A673 (cell line): ENCODE data around the gene TMC1. TPM values are rescaled to one million over a fixed set of nuclear protein-coding genes. Genes with fewer than 3 reads are reported as not detected.
"Not testable (repeated sequence)": the region's sequence is repeated elsewhere in the genome, so short reads cannot be mapped to it uniquely, and the experiment has no call there.

Experiments used
- BruUV-seq: library from RNA; stranded (reverse); fragments of 400-500 nt; replicated peaks from 2 replicates; lab custom pipeline; 2021; lab: Mats Ljungman, UMichigan
- CTCF ChIA-PET: fragments of 300-600 bp; sonication (Branson Sonifier 250); formaldehyde crosslinking; loops from one replicate; lab custom pipeline; 2022; ENCODE audit warnings: antibody characterized with exemption; lab: Charles Lee
- POLR2A ChIA-PET: fragments of 300-600 bp; sonication (Branson Sonifier 250); formaldehyde crosslinking; loops from one replicate; lab custom pipeline; 2022; ENCODE audit warnings: antibody characterized with exemption; ENCODE audit not compliant: low non-redundant PET; lab: Charles Lee
- DNase-seq: peaks from one replicate; pipeline ENCODE4 v3.0.0-alpha.2; 2015; ENCODE audit warnings: low spot score
- H3K27ac ChIP-seq: fragments of 200-600 bp; sonication (generic); 2 replicates; pipeline ENCODE4 v1.5.1; 2016; ENCODE audit warnings: mixed run types, low read depth, mild to moderate bottlenecking, mixed read lengths, antibody characterized with exemption, low read length; ENCODE audit not compliant: poor library complexity, severe bottlenecking
- H3K27me3 ChIP-seq: fragments of 200-600 bp; sonication (generic); replicated peaks from 2 replicates; pipeline ENCODE4 v1.6.1; 2017; ENCODE audit warnings: mixed run types, low read depth, mild to moderate bottlenecking, mixed read lengths, antibody characterized with exemption, low read length; ENCODE audit not compliant: insufficient read depth, poor library complexity
- H3K36me3 ChIP-seq: fragments of 200-600 bp; sonication (generic); 2 replicates; pipeline ENCODE4 v1.6.1; 2016; ENCODE audit warnings: mixed run types, mild to moderate bottlenecking, mixed read lengths, antibody characterized with exemption, low read length; ENCODE audit not compliant: insufficient read depth, poor library complexity, severe bottlenecking
- H3K4me1 ChIP-seq: fragments of 200-600 bp; sonication (generic); 2 replicates; pipeline ENCODE4 v1.6.1; 2017; ENCODE audit warnings: mixed run types, mild to moderate bottlenecking, mixed read lengths, antibody characterized with exemption, low read length; ENCODE audit not compliant: insufficient read depth, poor library complexity, severe bottlenecking
- H3K4me3 ChIP-seq: fragments of 200-600 bp; sonication (generic); 2 replicates; pipeline ENCODE4 v1.5.1; 2016; ENCODE audit warnings: low read depth, mixed run types, mild to moderate bottlenecking, mixed read lengths, low read length; ENCODE audit not compliant: poor library complexity, severe bottlenecking
- H3K9me3 ChIP-seq: fragments of 200-600 bp; sonication (generic); 2 replicates; pipeline ENCODE4 v1.6.1; 2016; ENCODE audit warnings: mixed run types, low read depth, mild to moderate bottlenecking, mixed read lengths, antibody characterized with exemption, low read length; ENCODE audit not compliant: poor library complexity, severe bottlenecking
- CTCF ChIP-seq: fragments of 300-800, 200-600 bp; sonication (generic); conservative IDR thresholded peaks from 2 replicates; pipeline ENCODE4 v1.5.1; 2017; ENCODE audit warnings: low read depth, mild to moderate bottlenecking, antibody characterized with exemption, low read length, moderate library complexity, mixed read lengths
- EZH2 ChIP-seq: fragments of 200-600 bp; sonication (generic); IDR thresholded peaks from 2 replicates; pipeline ENCODE4 v1.6.1; 2017; ENCODE audit warnings: borderline replicate concordance, low read depth, mild to moderate bottlenecking, mixed read lengths, antibody characterized with exemption, low read length; ENCODE audit not compliant: poor library complexity, severe bottlenecking
- intact Hi-C: fragments of 100-400 bp; cut with micrococcal nuclease; formaldehyde crosslinking; loops from one replicate; pipeline ENCODE4 v1.10.0; 2022; ENCODE audit not compliant: unreplicated experiment
- total RNA-seq: library from RNA; stranded (reverse); gene quantifications from 2 replicates; pipeline ENCODE4 v1.2.3, GENCODE V29; 2021

The TMC1 gene
- total RNA-seq, 1 experiment from 2014 or later = 0.75 TPM

GRCh38 chr9:72486594-72486955 is 34.8 kb upstream of the TMC1 start:
- TF ChIP-seq CTCF (no peak), EZH2 (no peak)
- intact Hi-C loops = no loop called here
- Histone ChIP-seq H3K9me3 (no peaks in the 10 kb centered on the region), H3K27ac (no peak overlapping the region), H3K27me3 (no peaks in the 10 kb centered on the region), H3K4me3 (no peak overlapping the region), H3K4me1 (no peaks in the 10 kb centered on the region), H3K36me3 (no peaks in the 10 kb centered on the region)
- BruUV-seq = no TSS peak
- POLR2A ChIA-PET = no interaction called here
- CTCF ChIA-PET = no interaction called here
- no peak for DNase-seq

GRCh38 chr9:72487665-72488064 is 33.7 kb upstream of the TMC1 start:
- POLR2A ChIA-PET, BruUV-seq, intact Hi-C loops, H3K27ac ChIP-seq, DNase-seq, H3K4me3 ChIP-seq, CTCF ChIA-PET, H3K4me1 ChIP-seq, H3K36me3 ChIP-seq, H3K27me3 ChIP-seq, H3K9me3 ChIP-seq: not testable (repeated sequence)

GRCh38 chr9:72489986-72490385 is 31.4 kb upstream of the TMC1 start:
- ChIA-PET CTCF (no interaction called here), POLR2A (no interaction called here)
- DNase-seq = no peak
- Histone ChIP-seq H3K27me3 (no peaks in the 10 kb centered on the region), H3K9me3 (no peaks in the 10 kb centered on the region), H3K36me3 (no peaks in the 10 kb centered on the region), H3K4me3 (no peak overlapping the region), H3K4me1 (no peaks in the 10 kb centered on the region), H3K27ac (no peak overlapping the region)
- intact Hi-C loops = no loop called here
- BruUV-seq = no TSS peak
- TF ChIP-seq EZH2 = no peak
- no peak for TF ChIP-seq CTCF

GRCh38 chr9:72491242-72491641 is 30.2 kb upstream of the TMC1 start:
- Histone ChIP-seq H3K9me3 (no peaks in the 10 kb centered on the region), H3K4me1 (no peaks in the 10 kb centered on the region), H3K27me3 (no peaks in the 10 kb centered on the region), H3K27ac (no peak overlapping the region), H3K36me3 (no peaks in the 10 kb centered on the region), H3K4me3 (no peak overlapping the region)
- ChIA-PET CTCF (no interaction called here), POLR2A (no interaction called here)
- no peak for TF ChIP-seq EZH2
- TF ChIP-seq CTCF = no peak
- no TSS peak for BruUV-seq
- DNase-seq = no peak
- intact Hi-C loops = no loop called here
